K562 (cell line): ENCODE data around the gene FBXO46.

Experiments
- ESRRA ChIP-seq: fragments of 450-650 bp; IDR thresholded peaks from 2 replicates; pipeline ENCODE4 v1.6.1; 2014; ENCODE audit warnings: low read depth, mild to moderate bottlenecking, moderate library complexity, borderline replicate concordance
- EZH2 ChIP-seq: IDR thresholded peaks from 2 replicates; pipeline ENCODE4 v1.6.1; 2012; ENCODE audit warnings: low read depth, mild to moderate bottlenecking, inconsistent platforms, low read length, borderline replicate concordance
- MYBL2 ChIP-seq, 2 experiments: fragments of 450-650 bp in 1 of 2; sonication (generic) in 1 of 2; formaldehyde crosslinking in 1 of 2; IDR thresholded peaks; 2 replicates each; pipeline versions ENCODE4 v1.6.1 to v1.8.1; 2017 to 2022; ENCODE audit warnings: borderline replicate concordance in 1 of 2, inconsistent platforms in 1 of 2, low read depth in 1 of 2, mild to moderate bottlenecking in 1 of 2, missing genetic modification reagents in 1 of 2, moderate library complexity in 1 of 2
- ZBED1 ChIP-seq: IDR thresholded peaks from 2 replicates; pipeline ENCODE4 v1.6.1; 2014
- TF ChIP-seq, protein P1 (sequence below): sonication (generic); formaldehyde crosslinking; IDR thresholded peaks from 2 replicates; pipeline ENCODE4 v1.8.1; 2023; ENCODE audit warnings: mild to moderate bottlenecking, missing genetic modification reagents

DNA sequence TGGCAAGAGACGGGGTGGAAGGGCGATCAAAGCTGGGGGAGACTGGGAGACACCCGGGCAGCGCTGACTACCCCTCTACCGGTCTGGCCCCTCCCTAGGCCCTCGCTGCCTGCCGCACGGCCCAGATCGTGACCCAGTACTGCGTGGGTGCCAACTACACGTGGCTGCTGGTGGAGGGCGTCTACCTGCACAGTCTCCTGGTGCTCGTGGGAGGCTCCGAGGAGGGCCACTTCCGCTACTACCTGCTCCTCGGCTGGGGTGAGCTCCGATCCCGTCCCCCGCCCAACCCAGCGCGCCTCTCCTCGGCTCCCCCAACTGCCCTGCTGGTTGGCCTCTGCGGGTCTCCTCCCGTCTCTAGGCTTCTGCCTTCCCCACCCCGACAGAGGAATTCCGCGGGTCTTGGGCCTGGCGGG lies 53.8 kb downstream of the FBXO46 start:
- TF ChIP-seq ZBED1 (no peak), MYBL2 (IDR thresholded peaks at IDR 0.05; ENCODE audit: low read depth) (no peak), MYBL2 (CRISPR knock-in tag; IDR thresholded peaks at IDR 0.05; ENCODE audit: borderline replicate concordance) (no peak), ESRRA (no peak), EZH2 (no peak)
- TF ChIP-seq, protein P1, sequence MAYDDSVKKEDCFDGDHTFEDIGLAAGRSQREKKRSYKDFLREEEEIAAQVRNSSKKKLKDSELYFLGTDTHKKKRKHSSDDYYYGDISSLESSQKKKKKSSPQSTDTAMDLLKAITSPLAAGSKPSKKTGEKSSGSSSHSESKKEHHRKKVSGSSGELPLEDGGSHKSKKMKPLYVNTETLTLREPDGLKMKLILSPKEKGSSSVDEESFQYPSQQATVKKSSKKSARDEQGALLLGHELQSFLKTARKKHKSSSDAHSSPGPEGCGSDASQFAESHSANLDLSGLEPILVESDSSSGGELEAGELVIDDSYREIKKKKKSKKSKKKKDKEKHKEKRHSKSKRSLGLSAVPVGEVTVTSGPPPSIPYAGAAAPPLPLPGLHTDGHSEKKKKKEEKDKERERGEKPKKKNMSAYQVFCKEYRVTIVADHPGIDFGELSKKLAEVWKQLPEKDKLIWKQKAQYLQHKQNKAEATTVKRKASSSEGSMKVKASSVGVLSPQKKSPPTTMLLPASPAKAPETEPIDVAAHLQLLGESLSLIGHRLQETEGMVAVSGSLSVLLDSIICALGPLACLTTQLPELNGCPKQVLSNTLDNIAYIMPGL = no peak
